SH-SY5Y (cell line): ENCODE results near the gene MTA2.

ENCODE experiments used
- GATA2 ChIP-seq: IDR thresholded peaks from 2 replicates; pipeline ENCODE4 v1.6.1; 2011; ENCODE audit warnings: mild to moderate bottlenecking, low read depth, low read length
- GATA3 ChIP-seq: IDR thresholded peaks from 2 replicates; pipeline ENCODE4 v1.6.1; 2011; ENCODE audit warnings: low read depth, mild to moderate bottlenecking, low read length, moderate library complexity

- TF ChIP-seq GATA2 (no peak), GATA3 (no peak)
These were observed 1.1 kb downstream of the MTA2 start for GRCh38 chr11:62600367-62601121.
